Fibroblast of lung (primary cell): ENCODE data around the gene ATP1B2. TPM values are rescaled to one million over a fixed set of nuclear protein-coding genes. Genes with fewer than 3 reads are reported as not detected.

Experiments used
- DNase-seq, 2 donors: peaks; one replicate each; pipeline versions ENCODE4 v3.0.0 to v3.0.0-alpha.2; 2010; ENCODE audit warnings: low read depth in 2 of 2
- H2AFZ ChIP-seq: 2 replicates; pipeline ENCODE4 v1.5.1; 2012; ENCODE audit warnings: low read length, control low read depth, inconsistent platforms
- H3K27ac ChIP-seq: 2 replicates; pipeline ENCODE4 v1.5.1; 2011; ENCODE audit warnings: low read length, control low read depth; ENCODE audit not compliant: insufficient read depth
- H3K27me3 ChIP-seq: 2 replicates; pipeline ENCODE4 v1.5.1; 2011; ENCODE audit warnings: mild to moderate bottlenecking, low read length; ENCODE audit not compliant: control insufficient read depth, insufficient read depth
- H3K36me3 ChIP-seq: 2 replicates; pipeline ENCODE4 v1.5.1; 2011; ENCODE audit warnings: low read length; ENCODE audit not compliant: control insufficient read depth, insufficient read depth
- H3K4me1 ChIP-seq: 2 replicates; pipeline ENCODE4 v1.5.1; 2011; ENCODE audit warnings: low read length; ENCODE audit not compliant: control insufficient read depth, insufficient read depth; ENCODE audit errors: extremely low read depth
- H3K4me2 ChIP-seq: 2 replicates; pipeline ENCODE4 v1.5.1; 2011; ENCODE audit warnings: low read length, control low read depth; ENCODE audit not compliant: insufficient read depth; ENCODE audit errors: extremely low read depth
- H3K4me3 ChIP-seq, 4 experiments: fragments of 200-600 bp in 1 of 4; sonication (generic) in 1 of 4; replicated peaks in 1 of 4; 2 replicates each; pipeline ENCODE4 v1.5.1; 2011 to 2016; ENCODE audit warnings: low read length in 4 of 4, low read depth in 3 of 4, mild to moderate bottlenecking in 3 of 4, control low read depth in 2 of 4, inconsistent platforms in 1 of 4, mixed read lengths in 1 of 4; ENCODE audit not compliant: insufficient read depth in 1 of 4; ENCODE audit errors: control extremely low read depth in 1 of 4
- H3K79me2 ChIP-seq: 2 replicates; pipeline ENCODE4 v1.5.1; 2012; ENCODE audit warnings: mild to moderate bottlenecking, low read length, inconsistent platforms; ENCODE audit not compliant: control insufficient read depth, insufficient read depth
- H3K9ac ChIP-seq: 2 replicates; pipeline ENCODE4 v1.5.1; 2011; ENCODE audit warnings: mild to moderate bottlenecking, low read length, control low read depth; ENCODE audit not compliant: insufficient read depth
- H3K9me3 ChIP-seq: 2 replicates; pipeline ENCODE4 v1.5.1; 2012; ENCODE audit warnings: low read depth, low read length; ENCODE audit not compliant: control insufficient read depth, insufficient read depth
- H4K20me1 ChIP-seq: 2 replicates; pipeline ENCODE4 v1.5.1; 2011; ENCODE audit warnings: low read length; ENCODE audit not compliant: control insufficient read depth, insufficient read depth; ENCODE audit errors: extremely low read depth
- CTCF ChIP-seq, 2 donors: IDR thresholded peaks in 1 of 2; conservative IDR thresholded peaks in 1 of 2; 1 replicate in 1 of 2; 2 replicates in 1 of 2; pipeline ENCODE4 v1.5.1; 2011 to 2012; ENCODE audit warnings: low read length in 2 of 2, control low read depth in 1 of 2, inconsistent platforms in 1 of 2, low read depth in 1 of 2, mild to moderate bottlenecking in 1 of 2
- EZH2 ChIP-seq: IDR thresholded peaks from 2 replicates; pipeline ENCODE4 v1.5.1; 2012; ENCODE audit warnings: low read length, control low read depth, mild to moderate bottlenecking; ENCODE audit errors: missing control alignments
- polyA plus RNA-seq, 2 donors: library from polyadenylated mRNA; depleted of rRNA in 1 of 2; stranded (reverse) in 1 of 2; unstranded in 1 of 2; fragments of >200 nt; gene quantifications; 2 replicates each; pipeline ENCODE4 v1.2.1, GENCODE V29; 2011 to 2012; ENCODE audit warnings: missing spikeins in 1 of 2
- total RNA-seq: library from RNA; depleted of rRNA; stranded (reverse); fragments of >200 nt; gene quantifications from 2 replicates; pipeline ENCODE4 v1.2.1, GENCODE V29; 2014

ATP1B2 gene
- total and polyA plus RNA-seq, 2 donors (not counting 1 experiment from before 2014, with no cell fraction given), result 0.05 to 0.33 TPM

GRCh38 chr17:7697828-7698588 is 47.3 kb downstream of the ATP1B2 start:
- no peaks in the 10 kb centered on the region for H3K27me3 ChIP-seq
- H3K9ac ChIP-seq, result no peak overlapping the region
- no peaks in the 10 kb centered on the region for H3K79me2 ChIP-seq
- H2AFZ ChIP-seq, result no peak overlapping the region
- TF ChIP-seq EZH2, result no peak
- TF ChIP-seq CTCF (conservative IDR thresholded peaks at IDR 0.05 in 1 of 2, IDR thresholded peaks at IDR 0.05 in 1 of 2; ENCODE audit: low read depth in 1 of 2, low read length in 2 of 2), result no peak
- H3K9me3 ChIP-seq, result no peaks in the 10 kb centered on the region
- DNase-seq, result no peak
- no peak overlapping the region for H3K4me3 ChIP-seq
- no peak overlapping the region for H3K4me2 ChIP-seq
- no peaks in the 10 kb centered on the region for H3K4me1 ChIP-seq
- no peak overlapping the region for H3K27ac ChIP-seq
- H4K20me1 ChIP-seq, result no peaks in the 10 kb centered on the region
- peaks cover 4% of the 10 kb centered on the region for H3K36me3 ChIP-seq

- TF ChIP-seq CTCF (conservative IDR thresholded peaks at IDR 0.05 in 1 of 2, IDR thresholded peaks at IDR 0.05 in 1 of 2; ENCODE audit: low read depth in 1 of 2, low read length in 2 of 2) (no peak), EZH2 (no peak)
- Histone ChIP-seq H3K4me2 (no peak overlapping the region), H3K36me3 (peaks cover 4% of the 10 kb centered on the region), H3K4me3 (no peak overlapping the region), H3K79me2 (no peaks in the 10 kb centered on the region), H3K27me3 (peaks cover 11% of the 10 kb centered on the region), H4K20me1 (no peaks in the 10 kb centered on the region), H2AFZ (no peak overlapping the region), H3K27ac (no peak overlapping the region), H3K9ac (no peak overlapping the region), H3K4me1 (peaks cover 4% of the 10 kb centered on the region), H3K9me3 (no peaks in the 10 kb centered on the region)
- DNase-seq, result no peak
Observed at GRCh38 chr17:7700510-7700909, 49.8 kb downstream of the ATP1B2 start.

GRCh38 chr17:7701681-7702080 is 51.0 kb downstream of the ATP1B2 start:
- Histone ChIP-seq H3K4me3 (no peak overlapping the region), H3K9ac (no peak overlapping the region), H3K9me3 (no peaks in the 10 kb centered on the region)

More at GRCh38 chr17:7701681-7702080, 51.0 kb downstream of the ATP1B2 start:
- H3K27me3 ChIP-seq, result peaks cover 23% of the 10 kb centered on the region
- DNase-seq, result no peak
- H3K79me2 ChIP-seq, result no peaks in the 10 kb centered on the region
- no peak overlapping the region for H3K4me2 ChIP-seq
- H3K36me3 ChIP-seq, result peaks cover 2% of the 10 kb centered on the region
- no peak overlapping the region for H3K27ac ChIP-seq
- H3K4me1 ChIP-seq, result peaks cover 4% of the 10 kb centered on the region
- no peaks in the 10 kb centered on the region for H4K20me1 ChIP-seq
- H2AFZ ChIP-seq, result no peak overlapping the region
- no peak for TF ChIP-seq EZH2
- no peak for TF ChIP-seq CTCF (conservative IDR thresholded peaks at IDR 0.05 in 1 of 2, IDR thresholded peaks at IDR 0.05 in 1 of 2; ENCODE audit: low read depth in 1 of 2, low read length in 2 of 2)
